ENCODE data around the gene C19orf85. TPM values are rescaled to one million over a fixed set of nuclear protein-coding genes. Genes with fewer than 3 reads are reported as not detected.

The C19orf85 gene
- total RNA-seq, 1 donor from 2014 or later: not detected

DNA sequence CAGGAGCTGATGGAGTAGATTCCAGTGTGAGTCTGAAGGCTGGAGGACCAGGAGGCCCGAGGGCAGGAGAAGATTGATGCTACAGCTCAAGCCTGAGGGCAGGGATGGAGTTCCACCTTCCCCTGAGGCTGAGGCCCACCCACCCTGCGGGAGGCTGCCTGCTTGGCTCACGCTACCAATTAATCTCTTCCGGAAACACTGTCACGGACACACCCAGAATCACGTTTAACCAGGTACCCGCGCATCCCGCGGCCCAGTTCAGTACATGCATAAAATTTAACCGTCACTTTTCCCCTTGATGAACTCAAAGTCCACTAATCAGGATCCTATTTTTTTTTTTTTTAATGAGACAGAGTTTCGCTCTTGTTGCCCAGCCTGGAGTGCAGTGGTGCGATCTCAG is 6.7 kb upstream of the C19orf85 start:
- H3K4me2 ChIP-seq: no peak overlapping the region
- H3K9ac ChIP-seq: no peak overlapping the region
- H3K9me3 Mint-ChIP-seq: no peaks in the 10 kb centered on the region
- peaks cover 14% of the 10 kb centered on the region for H3K27me3 Mint-ChIP-seq (ENCODE audit: insufficient read depth, low read depth)
- no peak overlapping the region for H3K4me3 Mint-ChIP-seq
- no peaks in the 10 kb centered on the region for H3K9me3 ChIP-seq (ENCODE audit: low read depth)
- no peak for DNase-seq (ENCODE audit: low spot score)
- no peak for TF ChIP-seq EZH2 (IDR thresholded peaks at IDR 0.05)
- no peak for TF ChIP-seq CTCF (IDR thresholded peaks at IDR 0.05)
- no peak for TF ChIP-seq EZH2phosphoT487 (IDR thresholded peaks at IDR 0.05)
- H3K79me2 ChIP-seq (ENCODE audit: low read depth): no peaks in the 10 kb centered on the region
- no peaks in the 10 kb centered on the region for H4K20me1 ChIP-seq (ENCODE audit: low read depth)
- no peak overlapping the region for H3K27ac Mint-ChIP-seq
- no peak overlapping the region for H3K27ac ChIP-seq
- H3K27me3 ChIP-seq: no peaks in the 10 kb centered on the region
- no peaks in the 10 kb centered on the region for H3K36me3 ChIP-seq
- H3K4me1 ChIP-seq: peaks cover 27% of the 10 kb centered on the region
- H3K4me3 ChIP-seq: no peak overlapping the region
- H3K36me3 Mint-ChIP-seq: no peaks in the 10 kb centered on the region
- peaks cover 48% of the 10 kb centered on the region for H3F3A ChIP-seq (ENCODE audit: low read depth)
- H3K4me1 Mint-ChIP-seq: peaks cover 30% of the 10 kb centered on the region
- no peak overlapping the region for H2AFZ ChIP-seq (replicated peaks)

DNA sequence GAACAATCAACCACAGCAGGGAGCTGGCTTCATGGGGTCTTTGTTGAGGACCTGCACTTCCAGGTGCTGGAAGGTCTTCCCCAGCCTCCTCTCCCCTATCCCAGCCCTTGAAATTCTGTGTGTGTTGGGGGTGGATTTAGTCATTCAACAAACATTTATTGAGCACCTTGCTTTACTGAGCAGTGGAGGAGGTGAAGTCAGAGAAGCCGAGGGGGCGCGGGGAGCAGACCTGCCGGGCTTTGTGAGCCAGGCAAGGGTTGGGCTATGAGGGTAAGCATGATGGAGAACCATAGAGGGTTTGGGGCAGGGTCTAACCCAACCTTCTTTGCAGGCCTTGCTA is 3.5 kb upstream of the C19orf85 start:
- H3K9me3 Mint-ChIP-seq: no peaks in the 10 kb centered on the region

GRCh38 chr19:55467236-55468053 is 2.9 kb upstream of the C19orf85 start:
- peak; percentile 99 for TF ChIP-seq CTCF (IDR thresholded peaks at IDR 0.05)
- TF ChIP-seq EZH2phosphoT487 (IDR thresholded peaks at IDR 0.05): no peak
- H3K27ac ChIP-seq: no peak overlapping the region
- Mint-ChIP-seq H3K27ac (no peak overlapping the region), H3K27me3 (ENCODE audit: insufficient read depth, low read depth) (peaks cover 11% of the 10 kb centered on the region), H3K4me1 (peaks cover 11% of the 10 kb centered on the region), H3K36me3 (no peaks in the 10 kb centered on the region), H3K4me3 (no peak overlapping the region), H3K9me3 (no peaks in the 10 kb centered on the region)
- no peak overlapping the region for H3K4me3 ChIP-seq
- no peaks in the 10 kb centered on the region for H3K79me2 ChIP-seq (ENCODE audit: low read depth)
- H3K27me3 ChIP-seq: no peaks in the 10 kb centered on the region
- H3K36me3 ChIP-seq: no peaks in the 10 kb centered on the region
- H3F3A ChIP-seq (ENCODE audit: low read depth): peaks cover 26% of the 10 kb centered on the region
- no peak overlapping the region for H2AFZ ChIP-seq (replicated peaks)
- H3K4me1 ChIP-seq: peaks cover 10% of the 10 kb centered on the region
- no peaks in the 10 kb centered on the region for H3K9me3 ChIP-seq (ENCODE audit: low read depth)
- peak; percentile 70 for DNase-seq (ENCODE audit: low spot score)
- H3K4me2 ChIP-seq: no peak overlapping the region
- H4K20me1 ChIP-seq (ENCODE audit: low read depth): no peaks in the 10 kb centered on the region
- H3K9ac ChIP-seq: no peak overlapping the region

More for the DNA sequence above, 3.5 kb upstream of the C19orf85 start:
- H3K4me3 ChIP-seq: no peak overlapping the region
- H3K4me2 ChIP-seq: no peak overlapping the region
- H3K79me2 ChIP-seq (ENCODE audit: low read depth): no peaks in the 10 kb centered on the region
- H3K9ac ChIP-seq: no peak overlapping the region
- Mint-ChIP-seq H3K4me3 (no peak overlapping the region), H3K4me1 (peaks cover 10% of the 10 kb centered on the region), H3K27ac (no peak overlapping the region), H3K27me3 (ENCODE audit: insufficient read depth, low read depth) (peaks cover 8% of the 10 kb centered on the region), H3K36me3 (no peaks in the 10 kb centered on the region)
- H3K27me3 ChIP-seq: no peaks in the 10 kb centered on the region
- TF ChIP-seq CTCF (IDR thresholded peaks at IDR 0.05): no peak
- no peak for TF ChIP-seq EZH2 (IDR thresholded peaks at IDR 0.05)
- no peak for TF ChIP-seq EZH2phosphoT487 (IDR thresholded peaks at IDR 0.05)
- no peaks in the 10 kb centered on the region for H3K36me3 ChIP-seq
- H3K4me1 ChIP-seq: peaks cover 11% of the 10 kb centered on the region
- DNase-seq (ENCODE audit: low spot score): no peak
- H3K27ac ChIP-seq: no peak overlapping the region
- peaks cover 21% of the 10 kb centered on the region for H3F3A ChIP-seq (ENCODE audit: low read depth)
- H3K9me3 ChIP-seq (ENCODE audit: low read depth): no peaks in the 10 kb centered on the region
- no peaks in the 10 kb centered on the region for H4K20me1 ChIP-seq (ENCODE audit: low read depth)
- H2AFZ ChIP-seq (replicated peaks): no peak overlapping the region
